GM21825 (cell line): Measurements from ENCODE around the gene AKT1S1.

Experiments
- ATAC-seq: cut with Tn5 transposase; IDR thresholded peaks from one replicate; pipeline ENCODE4 v1.9.1; 2021; ENCODE audit warnings: mild to moderate bottlenecking, moderate library complexity; ENCODE audit not compliant: unreplicated experiment

AKT1S1 gene

DNA sequence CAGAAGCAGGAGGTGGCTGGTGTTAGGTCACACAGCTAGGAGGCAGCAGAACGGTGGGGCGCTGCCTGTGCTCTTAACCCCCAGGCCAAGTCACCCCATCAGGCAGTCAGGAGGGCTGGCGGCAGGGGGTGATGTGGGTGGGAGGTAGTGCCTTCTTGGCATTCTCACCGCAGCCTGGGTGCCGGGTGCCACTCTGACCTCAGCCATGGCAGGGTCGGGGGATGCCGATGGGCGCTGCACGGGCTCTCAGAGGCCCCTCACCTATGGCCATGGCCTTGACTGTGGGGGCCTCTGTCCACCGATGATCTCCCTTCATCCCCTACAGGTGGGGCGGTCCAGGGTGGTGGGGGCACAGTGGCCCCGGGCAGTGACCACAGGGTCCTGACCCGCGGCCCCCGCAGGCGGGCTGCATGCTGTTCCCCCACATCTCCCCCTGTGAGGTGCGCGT, 20.6 kb downstream of the AKT1S1 start:
- no peak for ATAC-seq

DNA sequence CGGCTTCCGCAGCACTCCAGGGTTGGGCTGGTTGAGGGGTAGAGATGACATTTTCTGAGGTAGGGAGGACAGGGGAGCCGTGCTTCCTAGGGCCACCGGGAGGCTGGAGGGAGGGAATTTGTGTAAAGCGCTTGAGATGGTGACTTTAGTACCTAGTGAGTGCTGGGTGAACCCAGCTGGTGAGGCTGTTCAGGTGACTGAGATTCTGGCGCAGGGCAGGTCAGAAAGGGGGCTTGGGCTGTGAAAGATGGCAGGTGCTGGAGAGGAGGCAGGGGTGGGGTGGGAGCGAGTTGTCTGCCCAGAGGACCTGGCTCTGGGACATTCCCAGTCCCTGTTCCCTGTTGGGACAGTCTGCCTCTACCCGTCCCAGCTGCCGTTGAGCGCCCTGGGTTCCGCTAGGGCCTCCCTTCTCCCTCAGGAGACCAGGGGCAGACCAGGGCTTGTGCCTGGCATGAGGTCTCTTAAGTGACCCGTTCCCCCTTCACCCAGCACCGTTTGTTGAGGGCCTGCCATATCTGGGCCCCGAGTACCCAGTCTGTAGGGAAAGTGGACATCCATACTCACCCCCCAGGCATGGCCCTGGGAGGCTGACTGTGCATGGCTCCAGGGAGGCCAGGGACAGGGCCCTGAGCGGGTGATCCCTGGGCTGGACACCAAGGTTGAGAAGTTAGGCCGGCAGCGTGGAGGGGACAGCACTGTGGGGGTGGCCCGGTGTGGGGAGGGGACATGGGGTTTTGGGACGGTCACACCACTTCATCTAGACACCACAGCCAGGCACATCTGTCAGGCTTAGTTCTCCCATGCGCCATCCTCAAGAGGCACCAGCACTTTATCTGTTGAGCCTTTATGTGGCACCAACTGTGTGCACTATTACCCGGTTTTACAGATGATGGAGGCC, 21.2 kb downstream of the AKT1S1 start:
- no peak for ATAC-seq

DNA sequence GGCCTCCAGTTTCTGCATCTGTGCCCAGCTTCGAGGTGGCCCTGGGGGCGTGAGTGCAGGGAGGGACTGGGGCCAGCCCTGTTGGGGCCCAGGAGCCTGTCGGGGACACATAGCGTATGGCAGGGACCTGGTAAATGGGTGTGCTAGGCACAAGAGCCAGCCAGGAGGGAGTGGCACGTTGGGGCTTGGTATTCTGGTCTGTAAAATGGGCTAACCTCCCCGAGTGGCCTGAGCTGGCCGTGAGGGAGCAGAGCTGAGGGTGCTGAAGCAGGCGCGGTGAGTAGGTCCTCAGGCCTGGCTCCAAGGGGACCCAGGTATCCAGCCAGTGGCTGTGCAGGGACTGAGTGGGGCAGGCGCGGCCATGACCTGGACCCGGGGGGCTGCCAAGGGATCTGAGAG, 21.9 kb downstream of the AKT1S1 start:
- no peak for ATAC-seq

DNA sequence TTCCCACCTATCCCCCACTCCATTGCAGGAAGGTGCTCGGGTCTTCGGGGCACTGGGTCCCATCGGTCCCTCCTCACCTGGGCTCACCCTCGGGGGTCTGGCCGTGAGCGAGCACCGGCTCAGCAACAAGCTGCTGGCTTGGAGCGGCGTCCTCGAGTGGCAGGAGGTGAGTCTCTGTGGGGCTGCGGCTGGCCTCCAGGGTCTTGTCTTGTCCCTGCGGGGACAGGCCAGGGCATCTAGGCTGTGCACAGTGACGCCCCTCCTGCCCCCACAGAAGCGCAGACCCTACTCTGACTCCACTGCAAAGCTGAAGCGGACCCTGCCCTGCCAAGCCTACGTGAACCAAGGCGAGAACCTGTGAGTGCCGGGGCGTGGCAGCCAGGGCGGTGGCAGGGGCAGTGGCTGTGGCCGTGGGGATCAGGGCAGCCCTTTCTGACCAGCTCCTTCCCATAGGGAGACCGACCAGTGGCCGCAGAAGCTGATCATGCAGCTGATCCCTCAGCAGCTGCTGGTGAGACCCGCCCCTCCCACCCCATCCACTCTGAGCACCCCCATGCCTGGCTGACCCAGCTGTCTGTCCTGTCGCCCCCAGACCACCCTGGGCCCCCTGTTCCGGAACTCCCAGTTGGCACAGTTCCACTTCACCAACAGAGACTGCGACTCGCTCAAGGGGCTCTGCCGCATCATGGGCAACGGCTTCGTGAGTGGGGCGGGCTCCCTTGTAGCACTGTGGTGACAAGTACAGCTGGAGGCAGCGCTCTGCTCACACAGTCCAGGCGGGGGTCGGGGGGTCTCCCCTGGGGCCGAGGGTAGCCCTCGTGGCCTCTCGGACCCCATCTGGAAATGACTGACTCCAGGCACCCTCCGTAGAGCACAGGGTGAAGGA, 22.5 kb downstream of the AKT1S1 start:
- ATAC-seq: no peak

DNA sequence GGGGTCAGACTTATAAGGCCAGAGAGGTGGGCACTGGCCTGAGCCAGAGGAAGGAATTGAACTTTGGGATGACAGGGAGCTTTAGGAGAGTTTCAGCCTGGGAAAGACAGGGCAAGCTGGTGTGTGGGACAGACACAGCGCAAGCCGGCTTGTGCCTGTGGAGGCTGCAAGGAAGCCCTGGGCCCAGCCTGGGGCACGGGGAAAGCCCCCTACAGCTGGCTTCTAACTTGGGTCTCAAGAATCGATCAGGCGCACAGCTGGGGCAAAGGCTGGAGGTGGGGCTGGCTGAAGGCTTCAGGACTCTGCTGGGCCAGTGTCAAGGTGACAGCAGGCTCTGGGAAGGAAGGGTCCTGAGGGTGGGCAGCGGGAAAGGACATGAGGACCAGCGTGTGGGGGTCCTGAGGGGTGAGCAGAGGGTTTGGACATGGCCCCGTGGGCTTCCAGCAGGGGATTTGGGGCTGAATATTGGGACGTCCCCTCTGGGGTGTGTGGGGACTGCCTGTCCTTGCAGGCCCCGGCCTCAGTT, 23.2 kb downstream of the AKT1S1 start:
- no peak for ATAC-seq

DNA sequence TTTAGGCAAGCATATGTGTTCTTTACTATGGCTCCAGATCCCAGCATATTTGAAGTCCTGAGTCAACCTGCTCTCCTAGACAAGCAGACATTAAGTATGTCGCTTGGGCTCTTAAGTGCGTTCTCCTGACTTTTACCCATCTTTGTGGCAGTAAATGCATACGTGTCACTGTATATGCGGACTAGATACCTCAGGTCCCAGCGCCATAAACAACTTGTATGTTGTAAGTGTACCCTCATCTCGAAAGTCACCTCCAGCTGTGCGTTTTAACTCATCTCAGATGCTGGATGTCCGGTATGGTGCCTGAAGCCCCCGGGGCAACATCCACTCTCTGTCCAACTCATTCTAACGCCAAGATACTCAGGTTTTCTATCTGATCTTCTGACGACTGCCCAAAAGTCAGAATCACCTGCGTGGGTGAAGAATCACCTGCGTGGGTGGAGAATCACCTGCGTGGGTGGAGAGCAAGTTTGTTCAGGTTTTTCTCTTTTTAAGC, 24.5 kb downstream of the AKT1S1 start:
- no peak for ATAC-seq

DNA sequence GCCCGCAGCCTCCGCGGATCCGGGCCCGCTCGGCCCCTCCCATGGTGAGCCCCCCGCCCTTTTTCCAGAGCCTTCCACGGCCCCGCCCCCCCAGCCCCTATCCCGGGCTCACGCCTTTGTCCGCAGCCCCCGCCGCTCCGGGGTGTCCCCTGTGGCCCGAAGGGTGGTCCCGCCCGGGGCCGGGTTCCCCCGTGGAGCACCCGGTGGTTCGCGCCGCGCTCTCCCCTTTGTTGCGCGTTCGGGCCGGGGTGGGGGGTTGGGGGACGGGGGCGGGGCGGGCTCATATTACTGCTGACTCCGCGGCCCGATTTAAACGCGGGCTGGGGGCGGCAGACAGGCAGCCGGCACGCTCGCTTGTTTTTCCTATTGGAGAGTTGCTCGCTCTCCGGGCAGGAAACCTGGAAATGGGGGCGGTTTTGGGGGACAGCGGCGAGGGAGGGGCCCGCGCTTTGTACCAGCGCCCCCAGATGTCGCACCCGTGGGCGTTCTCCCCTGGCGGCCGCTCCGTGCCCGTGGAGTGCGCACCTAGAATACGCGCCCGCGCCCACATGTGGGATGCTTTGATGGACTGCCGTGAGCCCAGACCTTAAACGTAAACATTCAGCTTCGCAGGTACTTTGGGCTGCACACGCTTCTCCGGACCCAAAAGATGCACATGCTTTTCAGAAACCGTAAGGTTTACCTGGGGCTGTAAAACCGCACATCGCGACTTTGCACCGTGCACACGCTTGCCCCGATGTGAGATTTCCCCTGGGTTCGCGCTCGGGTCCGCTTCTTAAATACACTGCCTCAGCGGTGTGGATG, 25.5 kb downstream of the AKT1S1 start:
- no peak for ATAC-seq

DNA sequence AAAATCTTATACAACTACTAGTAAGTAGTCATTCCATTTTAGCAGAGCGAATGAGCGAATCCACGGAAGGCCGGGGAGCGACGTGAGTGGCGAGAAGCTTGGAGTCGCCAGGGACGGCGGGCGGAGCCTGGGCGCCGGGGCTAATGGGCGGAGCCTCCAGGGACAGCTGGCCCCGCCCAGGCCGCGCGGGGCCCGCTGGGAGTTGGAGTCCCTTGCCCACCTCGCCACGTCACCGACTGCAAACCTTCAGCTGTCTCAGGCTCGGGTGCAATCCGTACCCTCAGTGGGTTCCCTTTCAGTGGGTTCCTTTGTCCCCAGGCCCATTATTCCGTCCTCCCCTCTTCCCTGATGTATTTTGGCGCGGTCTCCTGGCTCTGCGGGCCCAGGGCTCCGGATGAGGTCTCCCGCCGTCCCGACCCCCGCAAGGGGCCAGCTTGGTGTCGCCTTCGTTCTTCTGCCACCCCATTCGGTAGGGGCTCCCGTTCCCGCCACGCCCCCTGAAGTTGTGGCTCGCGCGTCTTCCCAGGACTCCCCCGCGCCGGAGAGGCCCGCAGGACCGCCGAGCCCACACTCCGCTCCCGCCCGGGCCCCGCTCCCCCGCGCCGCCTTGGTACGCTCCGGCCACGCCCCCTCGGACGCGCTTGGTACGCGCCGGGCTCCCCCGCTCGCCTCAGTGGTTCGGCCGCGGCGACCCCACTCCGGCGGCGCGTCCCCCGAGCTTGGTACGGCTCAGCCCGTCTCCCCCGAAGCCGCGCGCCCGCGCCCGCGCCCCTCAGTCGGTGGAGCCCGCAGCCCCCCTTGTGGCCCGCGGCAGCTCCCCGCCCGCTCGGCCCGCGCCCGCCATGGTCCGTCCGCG, 26.4 kb downstream of the AKT1S1 start, which contains the start of gene PTOV1:
Gene PTOV1, plus strand, starts transcription at position 673 of the 856 bp plus-strand sequence.
- peak; percentile 71 for ATAC-seq

DNA sequence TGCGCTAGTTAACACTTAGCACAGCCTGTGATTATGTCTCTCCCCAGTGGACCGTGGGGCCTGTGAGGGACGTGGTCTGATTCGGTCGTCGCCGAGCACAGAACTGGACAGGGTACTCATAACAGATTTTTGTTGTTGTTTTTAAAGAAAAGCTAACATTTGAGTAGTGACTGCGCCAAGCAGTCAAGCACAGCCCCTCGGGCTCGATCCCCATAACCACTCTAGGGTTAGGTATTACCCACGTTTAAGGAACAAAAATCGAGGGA, 27.0 kb downstream of the AKT1S1 start:
- ATAC-seq: no peak

DNA sequence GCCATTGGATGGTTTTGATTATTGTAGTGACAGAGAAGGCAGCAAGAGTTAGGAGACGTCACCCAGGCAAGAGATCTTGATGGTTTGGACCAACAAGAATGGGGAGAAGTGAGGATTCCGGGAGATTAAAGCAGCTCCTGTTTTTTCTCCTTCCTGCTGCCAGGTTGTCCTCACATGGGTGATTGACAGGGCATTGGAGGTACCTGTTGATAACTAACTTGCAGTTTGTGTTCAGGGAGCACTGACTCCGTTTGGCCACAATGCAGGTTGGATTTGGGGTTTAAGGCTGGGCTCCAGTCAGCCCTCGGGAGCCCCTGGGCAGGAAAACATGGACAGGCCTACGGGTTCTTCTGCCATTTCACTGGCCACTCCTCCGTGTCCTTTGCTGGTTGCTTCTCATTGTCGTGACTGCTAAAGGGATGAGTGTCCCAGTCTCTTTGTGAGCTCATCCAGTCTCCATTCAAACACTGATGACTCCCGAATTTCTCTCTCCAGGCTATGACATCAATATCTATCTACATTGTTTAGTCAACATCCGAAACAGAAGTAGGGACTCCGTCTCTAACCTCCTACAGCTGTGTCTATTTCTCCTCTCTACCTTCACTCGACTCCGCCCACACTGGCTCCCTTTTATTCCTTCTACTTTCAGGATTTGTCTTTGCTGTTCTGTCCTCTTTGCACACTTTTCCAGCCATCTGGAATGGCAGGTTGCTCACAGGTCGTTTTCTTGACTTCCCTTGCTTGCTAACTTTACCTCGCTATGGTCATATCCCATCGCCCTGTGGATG, 27.5 kb downstream of the AKT1S1 start:
- no peak for ATAC-seq

DNA sequence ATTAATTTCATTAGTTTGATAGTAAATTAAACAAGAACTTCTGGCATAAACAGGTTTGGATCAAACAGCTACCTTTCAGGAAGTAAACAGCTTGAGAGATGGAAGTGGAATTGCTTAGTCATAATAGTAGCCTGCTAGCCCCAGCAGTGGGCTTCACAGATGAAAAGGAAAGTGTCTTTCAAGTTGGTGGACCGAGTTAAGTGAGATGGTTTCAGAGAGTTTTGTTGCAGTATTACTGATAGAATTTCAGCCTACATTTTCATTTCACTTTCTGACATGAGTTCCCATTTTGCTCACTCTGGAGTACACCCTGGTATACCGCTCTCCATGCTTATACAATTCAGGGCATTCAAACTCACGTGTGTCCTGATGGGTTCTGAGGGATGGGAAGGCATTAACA, 28.2 kb downstream of the AKT1S1 start:
- no peak for ATAC-seq

DNA sequence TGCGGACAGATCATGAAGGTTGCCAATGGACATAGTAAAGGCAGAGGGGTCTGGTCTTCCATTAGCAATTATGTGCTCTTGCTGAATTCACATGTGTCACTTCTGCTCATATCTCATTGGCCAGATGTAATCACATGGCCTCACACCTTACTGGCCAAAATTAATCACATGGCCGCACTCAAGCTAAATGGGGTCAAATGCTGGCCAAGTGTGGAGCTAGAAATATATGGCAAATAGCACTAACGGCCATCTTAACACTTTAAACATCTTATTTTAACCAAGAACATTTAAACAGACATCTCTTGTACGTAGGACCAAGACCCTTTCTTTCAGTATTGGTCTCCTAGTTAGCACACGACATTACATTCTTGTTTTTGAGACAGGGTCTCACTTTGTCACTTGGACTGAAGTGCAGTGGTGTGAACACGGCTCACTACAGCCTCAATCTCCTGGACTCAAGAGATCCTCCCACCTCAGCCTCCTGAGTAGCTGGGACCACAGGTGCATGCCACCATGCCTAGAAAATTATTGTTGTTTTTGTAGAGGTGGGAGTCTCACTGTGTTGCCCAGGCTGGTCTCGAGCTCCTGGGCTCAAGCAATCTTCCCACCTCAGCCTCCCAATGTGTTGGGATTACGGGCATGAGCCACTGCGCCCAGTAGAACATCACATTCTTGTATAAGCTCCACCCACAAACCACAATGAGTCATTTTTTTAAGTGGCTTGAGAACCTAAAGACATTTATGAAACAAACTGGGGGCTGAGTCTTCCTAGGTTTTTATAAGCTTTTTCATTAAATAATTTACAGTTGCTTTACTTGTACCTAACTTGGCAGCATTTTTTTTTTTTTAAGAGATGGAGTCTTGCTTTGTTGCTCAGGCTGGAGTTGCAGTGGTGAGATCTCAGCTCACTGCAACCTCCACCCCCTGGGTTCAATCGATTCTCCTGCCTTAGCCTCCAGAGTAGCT, 29.1 kb downstream of the AKT1S1 start:
- no peak for ATAC-seq

DNA sequence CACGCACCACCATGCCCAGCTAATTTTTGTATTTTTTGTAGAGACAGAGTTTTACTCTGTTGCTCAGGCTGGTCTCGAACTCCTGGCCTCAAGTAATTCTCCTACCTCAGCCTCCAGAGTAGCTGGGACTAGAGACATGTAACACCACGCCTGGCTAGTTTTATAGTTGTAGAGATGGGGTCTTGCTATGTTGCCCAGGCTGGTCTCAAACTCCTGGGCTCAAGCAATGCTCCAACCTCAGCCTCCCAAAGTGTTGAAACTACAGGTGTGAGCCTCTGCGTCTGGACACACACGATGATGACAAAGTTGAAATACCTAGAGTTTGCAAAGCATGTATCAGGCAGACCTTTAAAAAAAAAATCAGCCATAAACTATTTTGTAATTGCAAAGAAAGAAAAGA, 30.7 kb downstream of the AKT1S1 start:
- ATAC-seq: no peak

DNA sequence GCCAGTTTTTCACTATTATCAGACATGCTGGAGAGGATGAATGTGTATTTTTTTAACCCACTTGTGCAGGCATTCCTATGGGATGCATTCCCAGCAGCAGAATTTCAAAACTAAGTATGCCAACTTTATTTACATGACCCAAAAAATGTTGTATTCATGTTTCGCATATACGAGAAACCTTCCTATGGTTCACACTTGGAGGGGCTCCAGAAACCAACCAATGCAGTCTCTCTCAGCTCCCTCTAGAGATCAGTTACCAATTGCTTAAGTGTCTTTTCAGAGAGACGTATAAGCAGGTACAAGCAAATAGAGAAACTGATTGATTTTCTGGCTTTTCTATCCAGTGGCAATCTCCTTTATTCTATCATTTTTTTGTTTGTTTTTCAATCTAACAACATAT, 31.7 kb downstream of the AKT1S1 start:
- no peak for ATAC-seq

DNA sequence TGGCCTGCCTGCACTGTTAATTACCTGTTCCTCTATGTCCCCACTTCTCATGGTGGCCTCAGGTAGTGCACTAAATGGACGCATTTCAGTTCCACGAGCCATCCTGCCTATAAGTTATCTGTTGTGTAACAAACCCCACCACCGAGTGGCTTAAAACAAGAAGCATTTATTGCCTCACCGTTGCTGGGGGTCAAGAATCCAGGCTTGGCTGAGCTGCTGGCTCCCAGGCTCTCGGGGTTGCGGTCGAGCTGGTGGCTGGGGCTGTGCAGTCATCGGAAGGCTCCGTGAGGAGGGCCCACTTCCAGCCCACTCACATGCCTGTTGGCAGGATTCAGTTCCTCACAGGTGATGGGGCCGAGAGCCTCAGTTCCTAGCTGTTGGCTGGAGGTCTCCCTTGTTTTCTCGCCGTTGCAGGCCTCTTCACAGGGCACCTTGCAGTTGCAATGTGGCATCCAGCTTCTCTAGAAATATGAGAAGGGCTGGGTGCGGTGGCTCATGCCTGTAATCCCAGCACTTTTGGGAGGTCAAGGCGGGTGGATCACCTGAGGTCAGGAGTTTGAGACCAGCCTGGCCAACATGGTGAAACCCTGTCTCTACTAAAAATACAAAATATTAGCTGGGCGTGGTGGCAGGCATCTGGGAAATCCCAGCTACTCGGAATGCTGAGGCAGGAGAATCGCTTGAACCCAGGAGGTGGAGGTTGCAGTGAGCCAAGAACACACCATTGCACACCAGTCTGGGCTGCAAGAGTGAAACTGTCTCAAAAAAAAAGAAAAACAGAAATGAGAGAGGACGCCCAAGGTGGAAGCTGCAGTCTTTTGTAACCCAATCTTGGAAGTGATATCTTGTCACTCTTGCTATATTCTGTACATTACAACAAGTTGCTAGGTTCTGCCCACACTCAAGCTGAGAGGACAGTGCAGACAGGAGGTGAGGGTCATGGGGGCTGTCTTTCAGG, 32.7 kb downstream of the AKT1S1 start:
- ATAC-seq: no peak

DNA sequence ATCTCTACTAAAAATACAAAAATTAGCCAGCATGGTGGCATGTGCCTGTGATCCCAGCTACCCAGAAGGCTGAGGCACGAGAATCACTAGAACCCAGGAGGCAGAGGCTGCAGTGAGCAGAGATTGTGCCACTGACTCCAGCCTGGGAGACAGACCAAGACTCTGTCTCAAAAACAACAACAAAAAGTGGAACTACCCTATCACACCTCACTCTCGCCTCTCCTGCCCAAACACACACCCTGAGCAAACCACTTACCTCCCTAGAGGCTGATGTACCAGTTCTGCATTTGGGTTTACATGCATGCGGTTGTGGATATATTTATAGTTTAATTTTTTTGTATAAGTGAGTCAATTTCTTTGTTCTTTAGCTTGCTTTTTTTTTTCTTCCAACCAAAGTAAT, 33.9 kb downstream of the AKT1S1 start:
- no peak for ATAC-seq

DNA sequence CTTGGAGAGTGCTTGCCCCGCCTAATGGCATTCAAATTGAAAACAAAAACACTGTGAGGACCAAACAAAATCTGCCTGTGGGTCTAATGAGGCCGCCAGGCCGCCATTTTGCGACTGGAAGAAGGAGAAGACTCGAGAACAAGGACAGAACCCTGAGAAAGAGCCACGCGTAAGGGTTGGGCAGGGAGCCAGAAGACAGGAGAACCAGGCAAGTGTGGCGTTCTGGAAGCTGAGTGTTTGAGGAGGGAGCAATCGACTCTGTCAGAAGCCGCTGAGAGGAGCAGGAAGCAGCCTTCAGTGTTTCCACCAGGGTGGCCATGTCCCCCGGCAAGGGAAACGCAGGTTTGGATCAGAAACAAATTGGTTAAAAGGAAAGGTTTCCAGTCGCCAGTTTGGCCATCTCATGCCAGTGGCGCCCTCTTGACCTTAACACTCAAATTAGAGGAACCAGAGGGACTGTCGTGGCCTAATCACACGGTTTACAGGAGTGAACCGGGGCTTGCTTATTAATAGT, 36.4 kb downstream of the AKT1S1 start:
- ATAC-seq: no peak
